ENCODE measurements around the gene HOXA6. TPM values are rescaled to one million over a fixed set of nuclear protein-coding genes. Genes with fewer than 3 reads are reported as not detected.

The HOXA6 gene
- total and polyA plus RNA-seq, 2 experiments from 2014 or later, result not detected

GRCh38 chr7:27100694-27101170 is 46.8 kb downstream of the HOXA6 start:
- Mint-ChIP-seq H3K27me3 (ENCODE audit: insufficient read depth, low read depth, poor library complexity) (peaks cover 100% of the 10 kb centered on the region), H3K4me1 (peaks cover 42% of the 10 kb centered on the region), H3K27ac (no peak overlapping the region), H3K4me3 (peak overlapping the region; percentile 37; the same call in 1 of the 3 replicates), H3K36me3 (ENCODE audit: low read depth) (no peaks in the 10 kb centered on the region), H3K9me3 (peaks cover 4% of the 10 kb centered on the region; the same call in 1 of the 3 replicates)
- peak; percentile 62 for DNase-seq (ENCODE audit: low spot score)
- H2AFZ ChIP-seq, result no peak overlapping the region
- peaks cover 100% of the 10 kb centered on the region for H3K27me3 ChIP-seq (ENCODE audit: insufficient read depth)
- H3K27ac ChIP-seq (ENCODE audit: low read depth), result no peak overlapping the region
- peak overlapping the region; percentile 76 for H3K4me2 ChIP-seq
- H3K4me1 ChIP-seq (ENCODE audit: insufficient read depth), result peaks cover 41% of the 10 kb centered on the region
- H3F3A ChIP-seq (replicated peaks; ENCODE audit: low read depth), result peaks cover 55% of the 10 kb centered on the region
- no peaks in the 10 kb centered on the region for H3K79me2 ChIP-seq (replicated peaks; ENCODE audit: insufficient read depth)
- ATAC-seq, result peak; percentile 8
- H3K36me3 ChIP-seq (ENCODE audit: insufficient read depth), result no peaks in the 10 kb centered on the region
- peak; percentile 33 for TF ChIP-seq EZH2 (IDR thresholded peaks at IDR 0.05; ENCODE audit: low read depth, unreplicated experiment)
- TF ChIP-seq ZNF331 (CRISPR knock-in tag; IDR thresholded peaks at IDR 0.05; ENCODE audit: low read depth), result no peak
- no peaks in the 10 kb centered on the region for H3K9me2 ChIP-seq (ENCODE audit: insufficient read depth)
- H4K20me1 ChIP-seq (replicated peaks; ENCODE audit: insufficient read depth), result peaks cover 67% of the 10 kb centered on the region
- H3K4me3 ChIP-seq, result peak overlapping the region; percentile 46

GRCh38 chr7:27099453-27100370 is 47.9 kb downstream of the HOXA6 start:
- H3K4me3 ChIP-seq, result no peak overlapping the region
- H3K9me2 ChIP-seq (ENCODE audit: insufficient read depth), result no peaks in the 10 kb centered on the region
- H3F3A ChIP-seq (replicated peaks; ENCODE audit: low read depth), result peaks cover 57% of the 10 kb centered on the region
- DNase-seq (ENCODE audit: low spot score) (no peak), ATAC-seq (no peak)
- no peaks in the 10 kb centered on the region for H3K36me3 ChIP-seq (ENCODE audit: insufficient read depth)
- Mint-ChIP-seq H3K4me3 (no peak overlapping the region; the same call in 2 of the 3 replicates), H3K27me3 (ENCODE audit: insufficient read depth, low read depth, poor library complexity) (peaks cover 100% of the 10 kb centered on the region), H3K9me3 (peaks cover 8% of the 10 kb centered on the region; the same call in 2 of the 3 replicates), H3K27ac (no peak overlapping the region), H3K4me1 (peaks cover 52% of the 10 kb centered on the region), H3K36me3 (ENCODE audit: low read depth) (no peaks in the 10 kb centered on the region)
- H2AFZ ChIP-seq, result no peak overlapping the region
- TF ChIP-seq EZH2phosphoT487 (IDR thresholded peaks at IDR 0.05; ENCODE audit: unreplicated experiment) (no peak), EZH2 (IDR thresholded peaks at IDR 0.05; ENCODE audit: low read depth, unreplicated experiment) (peak; percentile 21)
- peak overlapping the region; percentile 76; the same call in 1 of the 2 replicates for H3K4me2 ChIP-seq
- no peaks in the 10 kb centered on the region for H3K79me2 ChIP-seq (replicated peaks; ENCODE audit: insufficient read depth)
- peaks cover 100% of the 10 kb centered on the region for H3K27me3 ChIP-seq (ENCODE audit: insufficient read depth)
- H3K4me1 ChIP-seq (ENCODE audit: insufficient read depth), result peaks cover 45% of the 10 kb centered on the region
- peaks cover 62% of the 10 kb centered on the region for H4K20me1 ChIP-seq (replicated peaks; ENCODE audit: insufficient read depth)
- H3K27ac ChIP-seq (ENCODE audit: low read depth), result no peak overlapping the region

- Mint-ChIP-seq H3K36me3 (ENCODE audit: low read depth) (no peaks in the 10 kb centered on the region), H3K27me3 (ENCODE audit: insufficient read depth, low read depth, poor library complexity) (peaks cover 100% of the 10 kb centered on the region), H3K9me3 (peaks cover 8% of the 10 kb centered on the region; the same call in 2 of the 3 replicates), H3K27ac (no peak overlapping the region), H3K4me1 (peaks cover 59% of the 10 kb centered on the region), H3K4me3 (no peak overlapping the region)
- peak; percentile 54 for TF ChIP-seq EZH2phosphoT487 (IDR thresholded peaks at IDR 0.05; ENCODE audit: unreplicated experiment)
- no peak for TF ChIP-seq NANOG (IDR thresholded peaks at IDR 0.05; ENCODE audit: borderline replicate concordance)
- no peak for TF ChIP-seq CREB1 (CRISPR knock-in tag; IDR thresholded peaks at IDR 0.05; ENCODE audit: low read depth)
- peak; percentile 98 for TF ChIP-seq EZH2 (IDR thresholded peaks at IDR 0.05; ENCODE audit: low read depth, unreplicated experiment)
- no peak for TF ChIP-seq STAT1 (IDR thresholded peaks at IDR 0.05; ENCODE audit: unreplicated experiment)
- Histone ChIP-seq H3K27ac (ENCODE audit: low read depth) (no peak overlapping the region), H3K4me1 (ENCODE audit: insufficient read depth) (peaks cover 50% of the 10 kb centered on the region), H3K4me2 (peak overlapping the region; percentile 84), H3F3A (replicated peaks; ENCODE audit: low read depth) (peaks cover 53% of the 10 kb centered on the region), H3K9me2 (ENCODE audit: insufficient read depth) (no peaks in the 10 kb centered on the region), H4K20me1 (replicated peaks; ENCODE audit: insufficient read depth) (peaks cover 57% of the 10 kb centered on the region), H3K36me3 (ENCODE audit: insufficient read depth) (no peaks in the 10 kb centered on the region), H2AFZ (no peak overlapping the region), H3K4me3 (no peak overlapping the region), H3K79me2 (replicated peaks; ENCODE audit: insufficient read depth) (no peaks in the 10 kb centered on the region), H3K27me3 (ENCODE audit: insufficient read depth) (peaks cover 100% of the 10 kb centered on the region)
- peak; percentile 64 for DNase-seq (ENCODE audit: low spot score)
- peak; percentile 5 for ATAC-seq
Measured at GRCh38 chr7:27098578-27099451, 48.8 kb downstream of the HOXA6 start.

All from GM23338 (cell line).